ENCODE data around the gene WDFY2. TPM values are rescaled to one million over a fixed set of nuclear protein-coding genes. Genes with fewer than 3 reads are reported as not detected.

The WDFY2 gene
- polyA plus RNA-seq, 3 donors: 6.5 to 40.1 (median 9.1) TPM

DNA sequence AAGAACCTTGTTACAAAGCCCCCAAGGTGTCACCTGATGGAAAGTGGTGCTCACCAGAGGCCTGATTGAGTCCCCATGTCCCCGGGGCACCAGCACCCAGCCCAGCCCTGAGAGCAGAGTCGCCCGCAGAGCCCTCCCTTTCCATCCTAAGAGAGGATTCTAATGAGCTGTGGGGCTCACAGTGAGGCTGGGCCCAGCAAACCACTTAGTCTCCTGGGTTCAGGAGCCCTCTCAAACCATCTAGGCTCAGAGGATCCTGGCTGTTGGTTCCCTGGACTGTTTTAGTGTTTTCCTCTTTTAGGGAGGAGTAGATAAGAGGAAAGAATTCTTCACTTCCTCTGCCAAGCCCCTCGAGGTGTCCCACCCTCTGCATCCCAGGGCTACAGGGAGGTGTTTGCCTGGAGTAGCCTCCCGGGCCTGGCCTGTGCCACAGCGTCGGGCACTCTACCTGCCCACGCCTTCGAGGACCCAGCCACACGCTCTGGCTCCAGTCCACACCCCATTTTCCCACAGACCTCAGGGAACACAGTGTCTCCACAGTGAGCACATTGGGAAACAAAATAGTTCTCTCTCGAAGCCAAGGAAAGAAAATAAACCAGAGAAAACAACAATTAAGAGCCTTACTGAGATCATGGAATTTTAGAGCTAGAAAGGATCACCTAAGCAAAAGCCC, 185.3 kb downstream of the WDFY2 start:
- H3K27ac ChIP-seq (ENCODE audit: low read depth in 1 of 2, low read length in 2 of 2): no peak overlapping the region
- no peaks in the 10 kb centered on the region for H3K79me2 ChIP-seq (ENCODE audit: insufficient read depth, low read length)

DNA sequence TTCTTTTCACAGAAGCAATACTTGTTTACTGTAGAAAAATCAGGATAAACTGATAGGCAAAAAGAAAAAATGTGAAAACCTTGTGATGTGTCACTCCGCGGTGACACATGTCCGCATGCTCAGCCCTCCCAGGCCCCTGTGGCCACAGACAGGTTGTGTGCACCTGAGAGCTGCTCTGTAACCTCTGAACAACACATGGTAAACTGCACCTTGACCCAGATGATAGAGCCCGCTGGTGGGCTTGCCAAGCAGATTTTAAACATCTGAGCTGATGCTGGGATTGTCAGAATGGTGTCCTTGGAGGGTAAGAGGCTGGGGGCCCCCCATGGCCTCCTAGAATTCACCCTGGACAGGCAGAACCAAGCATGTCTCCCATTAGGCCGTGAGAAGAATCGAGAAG, 185.9 kb downstream of the WDFY2 start:
- Histone ChIP-seq H3K9me3 (replicated peaks in 1 of 2; ENCODE audit: control insufficient read depth in 1 of 2, insufficient read depth in 1 of 2, low read length in 2 of 2) (no peaks in the 10 kb centered on the region), H3K4me3 (replicated peaks in 1 of 3; ENCODE audit: low read depth in 2 of 3, low read length in 3 of 3) (no peak overlapping the region), H3K9ac (ENCODE audit: insufficient read depth, low read length, poor library complexity, severe bottlenecking) (no peak overlapping the region), H4K20me1 (ENCODE audit: insufficient read depth, low read length) (no peaks in the 10 kb centered on the region), H2AFZ (ENCODE audit: insufficient read depth, low read depth, low read length, poor library complexity, severe bottlenecking) (no peak overlapping the region), H3K4me2 (replicated peaks; ENCODE audit: extremely low read depth, low read length, poor library complexity, severe bottlenecking) (no peak overlapping the region), H3K4me1 (ENCODE audit: control insufficient read depth in 1 of 2, insufficient read depth in 2 of 2, low read length in 2 of 2) (no peaks in the 10 kb centered on the region), H3K27ac (ENCODE audit: low read depth in 1 of 2, low read length in 2 of 2) (no peak overlapping the region), H3K27me3 (ENCODE audit: control insufficient read depth in 2 of 2, insufficient read depth in 2 of 2, low read length in 2 of 2) (peaks cover 0 to 5% of the 10 kb centered on the region in 2 donors), H3K79me2 (ENCODE audit: insufficient read depth, low read length) (no peaks in the 10 kb centered on the region), H3K36me3 (replicated peaks in 1 of 2; ENCODE audit: control insufficient read depth in 1 of 2, insufficient read depth in 2 of 2, low read length in 2 of 2) (peaks cover 22 to 37% of the 10 kb centered on the region in 2 donors)
- peaks cover 29 to 30% of the 10 kb centered on the region in 2 donors for H3K36me3 Mint-ChIP-seq
- TF ChIP-seq, protein P1, sequence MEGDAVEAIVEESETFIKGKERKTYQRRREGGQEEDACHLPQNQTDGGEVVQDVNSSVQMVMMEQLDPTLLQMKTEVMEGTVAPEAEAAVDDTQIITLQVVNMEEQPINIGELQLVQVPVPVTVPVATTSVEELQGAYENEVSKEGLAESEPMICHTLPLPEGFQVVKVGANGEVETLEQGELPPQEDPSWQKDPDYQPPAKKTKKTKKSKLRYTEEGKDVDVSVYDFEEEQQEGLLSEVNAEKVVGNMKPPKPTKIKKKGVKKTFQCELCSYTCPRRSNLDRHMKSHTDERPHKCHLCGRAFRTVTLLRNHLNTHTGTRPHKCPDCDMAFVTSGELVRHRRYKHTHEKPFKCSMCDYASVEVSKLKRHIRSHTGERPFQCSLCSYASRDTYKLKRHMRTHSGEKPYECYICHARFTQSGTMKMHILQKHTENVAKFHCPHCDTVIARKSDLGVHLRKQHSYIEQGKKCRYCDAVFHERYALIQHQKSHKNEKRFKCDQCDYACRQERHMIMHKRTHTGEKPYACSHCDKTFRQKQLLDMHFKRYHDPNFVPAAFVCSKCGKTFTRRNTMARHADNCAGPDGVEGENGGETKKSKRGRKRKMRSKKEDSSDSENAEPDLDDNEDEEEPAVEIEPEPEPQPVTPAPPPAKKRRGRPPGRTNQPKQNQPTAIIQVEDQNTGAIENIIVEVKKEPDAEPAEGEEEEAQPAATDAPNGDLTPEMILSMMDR (IDR thresholded peaks at IDR 0.05): no peak
- H3K4me1 Mint-ChIP-seq: no peaks in the 10 kb centered on the region
- intact Hi-C loops (cut with micrococcal nuclease): no loop called here
- no peak overlapping the region for H3K4me3 Mint-ChIP-seq
- H3K27me3 Mint-ChIP-seq (ENCODE audit: low read depth in 3 of 3): peaks cover 3 to 6% (median 3%) of the 10 kb centered on the region in 3 donors
- no peak overlapping the region for H3K27ac Mint-ChIP-seq
- H3K9me3 Mint-ChIP-seq: peaks cover 0 to 2% (median 0%) of the 10 kb centered on the region in 7 donors
- no peak for DNase-seq
- 96% methylated on average over 4 of the region's 6 CpGs for WGBS (ENCODE audit: insufficient coverage)

More for the DNA sequence above, 185.3 kb downstream of the WDFY2 start:
- Mint-ChIP-seq H3K27me3 (ENCODE audit: low read depth in 3 of 3) (peaks cover 3 to 6% (median 3%) of the 10 kb centered on the region in 3 donors), H3K36me3 (peaks cover 34 to 36% of the 10 kb centered on the region in 2 donors), H3K27ac (peak overlapping the region in 3 of 7 donors; percentile 10 to 76 (median 58)), H3K9me3 (peaks cover 0 to 2% (median 0%) of the 10 kb centered on the region in 7 donors), H3K4me3 (no peak overlapping the region), H3K4me1 (no peaks in the 10 kb centered on the region)
- intact Hi-C loops (cut with micrococcal nuclease): no loop called here
- H3K4me1 ChIP-seq (ENCODE audit: control insufficient read depth in 1 of 2, insufficient read depth in 2 of 2, low read length in 2 of 2): no peaks in the 10 kb centered on the region
- WGBS (ENCODE audit: insufficient coverage): 96% methylated on average over 6 of the region's 11 CpGs
- peaks cover 0 to 5% of the 10 kb centered on the region in 2 donors for H3K27me3 ChIP-seq (ENCODE audit: control insufficient read depth in 2 of 2, insufficient read depth in 2 of 2, low read length in 2 of 2)
- H3K9me3 ChIP-seq (replicated peaks in 1 of 2; ENCODE audit: control insufficient read depth in 1 of 2, insufficient read depth in 1 of 2, low read length in 2 of 2): no peaks in the 10 kb centered on the region
- no peak overlapping the region for H2AFZ ChIP-seq (ENCODE audit: insufficient read depth, low read depth, low read length, poor library complexity, severe bottlenecking)
- TF ChIP-seq, protein P1 (IDR thresholded peaks at IDR 0.05): no peak
- no peak overlapping the region for H3K4me2 ChIP-seq (replicated peaks; ENCODE audit: extremely low read depth, low read length, poor library complexity, severe bottlenecking)
- no peak for DNase-seq
- H3K9ac ChIP-seq (ENCODE audit: insufficient read depth, low read length, poor library complexity, severe bottlenecking): no peak overlapping the region
- H3K36me3 ChIP-seq (replicated peaks in 1 of 2; ENCODE audit: control insufficient read depth in 1 of 2, insufficient read depth in 2 of 2, low read length in 2 of 2): peaks cover 28 to 43% of the 10 kb centered on the region in 2 donors
- H4K20me1 ChIP-seq (ENCODE audit: insufficient read depth, low read length): no peaks in the 10 kb centered on the region
- no peak overlapping the region for H3K4me3 ChIP-seq (replicated peaks in 1 of 3; ENCODE audit: low read depth in 2 of 3, low read length in 3 of 3)
